ENCODE measurements around the gene AGAP1. TPM values are rescaled to one million over a fixed set of nuclear protein-coding genes. Genes with fewer than 3 reads are reported as not detected.

Gene AGAP1
- total RNA-seq, 1 experiment from 2014 or later: 25.8 TPM

- no peak overlapping the region for H3K14ac ChIP-seq (ENCODE audit: insufficient read depth, low read length)
- no peak overlapping the region for H2BK120ac ChIP-seq (ENCODE audit: low read depth, low read length, poor library complexity, severe bottlenecking)
- DNase-seq: no peak
- H3K9ac ChIP-seq (ENCODE audit: extremely low read depth, insufficient read length, low read length): no peak overlapping the region
- H3K27ac Mint-ChIP-seq: no peak overlapping the region
- no peaks in the 10 kb centered on the region for H3K36me3 Mint-ChIP-seq (ENCODE audit: insufficient read depth in 1 of 3, low read depth in 3 of 3)
- no peak overlapping the region for H2BK12ac ChIP-seq (ENCODE audit: insufficient read length, low read depth, low read length)
- H2BK15ac ChIP-seq (ENCODE audit: low read depth, low read length): no peak overlapping the region
- H3K27ac ChIP-seq (ENCODE audit: insufficient read length, low read depth, low read length): no peak overlapping the region
- H3T11ph ChIP-seq (ENCODE audit: low read length): no peak overlapping the region
- H2AFZ ChIP-seq (ENCODE audit: low read length): no peak overlapping the region
- H3K79me2 ChIP-seq (ENCODE audit: insufficient read depth, low read length): no peaks in the 10 kb centered on the region
- H2BK5ac ChIP-seq (ENCODE audit: insufficient read length, low read length): no peak overlapping the region
- peaks cover 7 to 9% of the 10 kb centered on the region in 2 experiments for H3K4me1 Mint-ChIP-seq
- no peak overlapping the region for H2AK5ac ChIP-seq (ENCODE audit: insufficient read length, low read length)
- H3K4ac ChIP-seq (ENCODE audit: low read depth, low read length): no peak overlapping the region
- TF ChIP-seq, protein P1, sequence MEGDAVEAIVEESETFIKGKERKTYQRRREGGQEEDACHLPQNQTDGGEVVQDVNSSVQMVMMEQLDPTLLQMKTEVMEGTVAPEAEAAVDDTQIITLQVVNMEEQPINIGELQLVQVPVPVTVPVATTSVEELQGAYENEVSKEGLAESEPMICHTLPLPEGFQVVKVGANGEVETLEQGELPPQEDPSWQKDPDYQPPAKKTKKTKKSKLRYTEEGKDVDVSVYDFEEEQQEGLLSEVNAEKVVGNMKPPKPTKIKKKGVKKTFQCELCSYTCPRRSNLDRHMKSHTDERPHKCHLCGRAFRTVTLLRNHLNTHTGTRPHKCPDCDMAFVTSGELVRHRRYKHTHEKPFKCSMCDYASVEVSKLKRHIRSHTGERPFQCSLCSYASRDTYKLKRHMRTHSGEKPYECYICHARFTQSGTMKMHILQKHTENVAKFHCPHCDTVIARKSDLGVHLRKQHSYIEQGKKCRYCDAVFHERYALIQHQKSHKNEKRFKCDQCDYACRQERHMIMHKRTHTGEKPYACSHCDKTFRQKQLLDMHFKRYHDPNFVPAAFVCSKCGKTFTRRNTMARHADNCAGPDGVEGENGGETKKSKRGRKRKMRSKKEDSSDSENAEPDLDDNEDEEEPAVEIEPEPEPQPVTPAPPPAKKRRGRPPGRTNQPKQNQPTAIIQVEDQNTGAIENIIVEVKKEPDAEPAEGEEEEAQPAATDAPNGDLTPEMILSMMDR (conservative IDR thresholded peaks at IDR 0.05): no peak
- no peak overlapping the region for H2BK20ac ChIP-seq (ENCODE audit: low read depth, low read length, poor library complexity, severe bottlenecking)
- H4K5ac ChIP-seq (ENCODE audit: insufficient read length, low read depth, low read length): no peak overlapping the region
- H3K18ac ChIP-seq (ENCODE audit: insufficient read length, low read depth, low read length): no peak overlapping the region
- H3K4me1 ChIP-seq (ENCODE audit: insufficient read depth, low read length): peaks cover 3% of the 10 kb centered on the region; the same call in 1 of the 2 replicates
- no peaks in the 10 kb centered on the region for H3K79me1 ChIP-seq (ENCODE audit: insufficient read depth, low read depth, low read length, poor library complexity, severe bottlenecking)
- H3K9me3 ChIP-seq (ENCODE audit: control insufficient read depth, low read depth, low read length): no peaks in the 10 kb centered on the region
- H3K23me2 ChIP-seq (ENCODE audit: insufficient read length, low read depth, low read length, poor library complexity, severe bottlenecking): no peaks in the 10 kb centered on the region
- peaks cover 3% of the 10 kb centered on the region for H4K20me1 ChIP-seq (ENCODE audit: control insufficient read depth, insufficient read depth, insufficient read length)
- H3K27me3 Mint-ChIP-seq (ENCODE audit: low read depth): no peaks in the 10 kb centered on the region
- H3K4me2 ChIP-seq (ENCODE audit: insufficient read depth, insufficient read length, low read length): no peak overlapping the region
- H3K4me3 Mint-ChIP-seq: no peak overlapping the region
- H3K27me3 ChIP-seq (ENCODE audit: insufficient read depth, low read length): no peaks in the 10 kb centered on the region
- no peak overlapping the region for H3K56ac ChIP-seq (ENCODE audit: insufficient read length, low read depth, low read length)
- H4K91ac ChIP-seq (ENCODE audit: insufficient read length, low read depth, low read length): no peak overlapping the region
- H4K8ac ChIP-seq (replicated peaks; ENCODE audit: insufficient read length, low read depth, low read length): no peak overlapping the region
- no CpG with 5 or more reads among the region's 2 CpGs for WGBS (ENCODE audit: extremely low coverage, insufficient read length, low lambda C conversion rate)
- no peaks in the 10 kb centered on the region for H3K9me3 Mint-ChIP-seq
- H3K23ac ChIP-seq (ENCODE audit: insufficient read length, low read depth, low read length): no peak overlapping the region
These were observed 601.7 kb downstream of the AGAP1 start for GRCh38 chr2:236095504-236095903.

Measured in H9 (cell line).